Bronchial epithelial cell (primary cell): ENCODE measurements around the gene ALAS1. TPM values are rescaled to one million over a fixed set of nuclear protein-coding genes. Genes with fewer than 3 reads are reported as not detected.

ENCODE experiments used
- DNase-seq: peaks from one replicate; pipeline ENCODE4 v3.0.0-alpha.2; 2010; ENCODE audit warnings: low read depth
- FAIRE-seq: peaks from 2 replicates; lab custom pipeline; 2011; peaks lifted over from hg19 to GRCh38; lab: Jason Lieb, UNC
- H3K27me3 ChIP-seq: 2 replicates; pipeline ENCODE4 v1.5.1; 2011; ENCODE audit warnings: low read length; ENCODE audit not compliant: control insufficient read depth, insufficient read depth
- H3K36me3 ChIP-seq: 2 replicates; pipeline ENCODE4 v1.5.1; 2011; ENCODE audit warnings: low read length; ENCODE audit not compliant: control insufficient read depth, insufficient read depth
- H3K4me3 ChIP-seq: 2 replicates; pipeline ENCODE4 v1.5.1; 2011; ENCODE audit warnings: mild to moderate bottlenecking, low read depth, low read length, control low read depth
- total RNA-seq: library from RNA; depleted of rRNA; stranded (reverse); fragments of >200 nt; gene quantifications from 2 replicates; pipeline ENCODE4 v1.2.1, GENCODE V29; 2014
- TF ChIP-seq, protein P1 (sequence below): IDR thresholded peaks from 2 replicates; pipeline ENCODE4 v1.5.1; 2011; ENCODE audit warnings: mild to moderate bottlenecking, moderate library complexity, low read length, control low read depth, inconsistent platforms; ENCODE audit not compliant: insufficient read depth, severe bottlenecking

The ALAS1 gene
- total RNA-seq, 1 donor from 2014 or later, result 32.1 TPM

DNA sequence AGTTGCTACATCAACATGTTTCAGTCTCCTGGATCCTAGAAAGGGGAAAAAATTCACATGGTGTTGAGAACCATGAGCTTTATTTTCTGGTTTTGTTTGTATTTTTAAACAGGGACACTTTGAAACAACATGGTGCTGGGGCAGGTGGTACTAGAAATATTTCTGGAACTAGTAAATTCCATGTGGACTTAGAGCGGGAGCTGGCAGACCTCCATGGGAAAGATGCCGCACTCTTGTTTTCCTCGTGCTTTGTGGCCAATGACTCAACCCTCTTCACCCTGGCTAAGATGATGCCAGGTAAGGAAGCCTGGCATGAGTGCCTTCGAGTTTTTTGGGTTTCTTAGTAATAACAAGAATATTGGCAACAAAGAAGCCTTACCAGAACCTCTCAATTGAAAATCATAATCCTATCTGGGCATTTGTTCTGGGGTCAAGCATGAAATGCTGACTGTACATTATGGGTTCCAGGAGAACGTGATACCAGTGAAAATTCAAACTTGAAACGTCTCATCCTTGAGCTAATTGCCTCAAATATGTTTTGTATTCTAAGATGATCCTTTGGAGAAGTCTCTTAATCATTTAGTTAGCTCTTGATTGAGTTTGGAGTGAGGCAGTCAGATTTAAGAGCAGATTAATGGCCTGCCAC is 7.9 kb downstream of the ALAS1 start:
- Histone ChIP-seq H3K27me3 (peaks cover 2% of the 10 kb centered on the region), H3K36me3 (peaks cover 15% of the 10 kb centered on the region), H3K4me3 (no peak overlapping the region)
- FAIRE-seq (peak; percentile 7), DNase-seq (peak; percentile 85)
- TF ChIP-seq, protein P1, sequence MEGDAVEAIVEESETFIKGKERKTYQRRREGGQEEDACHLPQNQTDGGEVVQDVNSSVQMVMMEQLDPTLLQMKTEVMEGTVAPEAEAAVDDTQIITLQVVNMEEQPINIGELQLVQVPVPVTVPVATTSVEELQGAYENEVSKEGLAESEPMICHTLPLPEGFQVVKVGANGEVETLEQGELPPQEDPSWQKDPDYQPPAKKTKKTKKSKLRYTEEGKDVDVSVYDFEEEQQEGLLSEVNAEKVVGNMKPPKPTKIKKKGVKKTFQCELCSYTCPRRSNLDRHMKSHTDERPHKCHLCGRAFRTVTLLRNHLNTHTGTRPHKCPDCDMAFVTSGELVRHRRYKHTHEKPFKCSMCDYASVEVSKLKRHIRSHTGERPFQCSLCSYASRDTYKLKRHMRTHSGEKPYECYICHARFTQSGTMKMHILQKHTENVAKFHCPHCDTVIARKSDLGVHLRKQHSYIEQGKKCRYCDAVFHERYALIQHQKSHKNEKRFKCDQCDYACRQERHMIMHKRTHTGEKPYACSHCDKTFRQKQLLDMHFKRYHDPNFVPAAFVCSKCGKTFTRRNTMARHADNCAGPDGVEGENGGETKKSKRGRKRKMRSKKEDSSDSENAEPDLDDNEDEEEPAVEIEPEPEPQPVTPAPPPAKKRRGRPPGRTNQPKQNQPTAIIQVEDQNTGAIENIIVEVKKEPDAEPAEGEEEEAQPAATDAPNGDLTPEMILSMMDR, result no peak

DNA sequence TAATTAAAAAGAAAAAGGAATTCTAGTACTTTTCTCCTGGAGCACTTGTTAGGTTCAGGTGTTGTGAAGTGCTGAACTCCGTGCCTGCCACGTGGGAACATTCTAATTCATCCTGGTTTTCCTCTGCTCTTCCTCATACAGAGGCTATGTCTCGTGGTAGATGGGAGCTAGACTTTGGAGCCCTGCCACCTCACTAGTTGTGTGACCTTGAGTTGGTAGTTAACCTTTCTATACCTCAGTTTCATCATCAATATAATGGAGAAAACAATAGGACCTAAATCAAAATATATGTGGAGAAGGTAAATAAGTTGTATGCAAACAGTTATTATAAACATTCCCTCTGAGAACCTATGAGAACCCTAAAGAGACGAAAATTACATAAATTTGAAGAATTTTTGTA is 10.6 kb downstream of the ALAS1 start:
- TF ChIP-seq, protein P1, result no peak
- DNase-seq, result no peak
- peaks cover 25% of the 10 kb centered on the region for H3K36me3 ChIP-seq
- H3K27me3 ChIP-seq, result no peaks in the 10 kb centered on the region
- no peak for FAIRE-seq
- H3K4me3 ChIP-seq, result no peak overlapping the region

DNA sequence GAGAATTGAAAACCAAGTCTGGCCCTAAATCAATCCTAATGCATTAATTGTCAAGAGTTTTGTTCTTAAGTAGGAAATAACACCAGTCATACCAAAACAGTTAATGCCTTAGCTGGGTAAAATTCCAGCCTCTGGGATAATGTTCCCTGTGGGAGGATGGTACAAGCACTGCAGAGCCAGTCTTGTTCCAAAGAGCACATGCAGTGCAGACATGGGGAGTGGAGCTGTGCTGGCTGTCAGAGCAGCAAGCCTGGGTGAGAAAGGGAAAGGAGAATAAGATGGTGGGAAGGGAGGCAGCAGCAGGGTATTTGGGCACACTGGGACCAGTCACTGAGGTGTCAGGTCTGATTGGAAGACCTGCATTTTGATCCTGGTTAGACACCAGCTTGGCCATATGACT is 12.1 kb downstream of the ALAS1 start:
- no peak for DNase-seq
- no peaks in the 10 kb centered on the region for H3K27me3 ChIP-seq
- H3K36me3 ChIP-seq, result peaks cover 31% of the 10 kb centered on the region
- FAIRE-seq, result peak; percentile 43
- no peak overlapping the region for H3K4me3 ChIP-seq
- TF ChIP-seq, protein P1, result no peak

DNA sequence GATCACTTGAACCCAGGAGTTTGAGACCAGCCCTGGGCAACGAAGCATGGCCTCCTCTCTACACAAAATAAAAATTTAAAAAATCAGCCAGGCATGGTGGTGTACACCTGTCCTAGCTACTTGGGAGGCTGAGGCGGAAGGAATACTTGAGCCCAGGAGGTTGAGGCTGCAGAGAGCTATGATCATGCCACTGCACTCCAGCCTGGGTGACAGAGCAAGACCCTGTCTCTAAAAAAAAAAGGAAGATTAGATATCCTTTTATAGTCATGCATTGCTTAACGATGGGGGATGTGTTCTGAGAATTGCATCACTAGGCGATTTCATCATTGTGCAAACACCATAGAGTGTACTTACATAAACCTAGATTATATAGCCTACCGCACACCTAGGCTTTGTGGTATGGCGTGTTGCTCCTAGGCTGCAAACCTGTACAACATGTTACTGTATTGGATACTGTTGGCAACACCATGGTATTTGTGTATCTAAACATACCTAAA is 12.6 kb downstream of the ALAS1 start:
- DNase-seq (peak; percentile 95), FAIRE-seq (no peak)
- TF ChIP-seq, protein P1, result no peak
- H3K27me3 ChIP-seq, result no peaks in the 10 kb centered on the region
- peaks cover 32% of the 10 kb centered on the region for H3K36me3 ChIP-seq
- no peak overlapping the region for H3K4me3 ChIP-seq

DNA sequence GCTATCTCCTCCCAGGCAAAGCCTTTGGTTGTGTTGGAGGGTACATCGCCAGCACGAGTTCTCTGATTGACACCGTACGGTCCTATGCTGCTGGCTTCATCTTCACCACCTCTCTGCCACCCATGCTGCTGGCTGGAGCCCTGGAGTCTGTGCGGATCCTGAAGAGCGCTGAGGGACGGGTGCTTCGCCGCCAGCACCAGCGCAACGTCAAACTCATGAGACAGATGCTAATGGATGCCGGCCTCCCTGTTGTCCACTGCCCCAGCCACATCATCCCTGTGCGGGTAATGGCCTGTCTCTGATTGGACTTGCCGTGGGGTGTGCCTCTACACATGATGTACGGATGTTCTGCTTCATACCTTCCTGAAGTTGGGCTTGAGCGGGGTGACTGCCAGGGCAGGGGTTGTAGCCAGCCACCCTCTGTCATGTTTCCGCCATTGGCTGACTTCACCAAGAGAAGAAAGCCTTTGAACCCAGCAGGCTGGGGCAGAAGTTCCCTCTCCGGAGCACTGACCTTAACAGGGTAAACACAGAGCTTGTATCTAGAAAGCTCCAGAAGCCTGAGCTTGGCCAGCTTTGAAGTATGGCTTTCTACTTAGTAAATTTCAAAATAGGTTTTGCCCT is 13.4 kb downstream of the ALAS1 start:
- FAIRE-seq (no peak), DNase-seq (no peak)
- H3K36me3 ChIP-seq, result peaks cover 30% of the 10 kb centered on the region
- H3K27me3 ChIP-seq, result no peaks in the 10 kb centered on the region
- no peak overlapping the region for H3K4me3 ChIP-seq
- TF ChIP-seq, protein P1, result no peak
